HG03025 (cell line): ENCODE results near the gene MRPL47.

Source experiments
- ATAC-seq: cut with Tn5 transposase; IDR thresholded peaks from one replicate; pipeline ENCODE4 v1.9.1; 2021; ENCODE audit warnings: mild to moderate bottlenecking, moderate library complexity; ENCODE audit not compliant: unreplicated experiment, low FRiP score

The MRPL47 gene

DNA sequence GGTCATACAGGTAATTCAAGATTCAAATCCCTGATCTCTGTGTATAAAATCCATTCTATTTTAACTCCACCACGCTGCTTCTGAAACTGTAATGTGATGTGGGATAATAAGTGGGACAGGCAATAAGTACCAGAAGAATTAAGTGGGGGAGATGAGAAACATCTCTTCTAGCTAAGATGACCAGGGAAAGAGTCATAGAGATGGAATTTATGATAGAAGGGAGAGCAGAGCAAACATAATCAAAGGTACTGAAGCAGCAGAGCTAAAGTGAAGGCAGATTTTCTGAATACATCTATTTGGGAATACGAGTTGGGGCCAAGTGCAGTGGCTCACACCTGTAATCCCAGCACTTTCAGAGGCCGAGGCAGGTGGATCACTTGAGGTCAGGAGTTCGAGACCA is 4.9 kb downstream of the MRPL47 start:
- no peak for ATAC-seq

- no peak for ATAC-seq
These were observed 13.1 kb downstream of the MRPL47 start for GRCh38 chr3:179591313-179591712.

DNA sequence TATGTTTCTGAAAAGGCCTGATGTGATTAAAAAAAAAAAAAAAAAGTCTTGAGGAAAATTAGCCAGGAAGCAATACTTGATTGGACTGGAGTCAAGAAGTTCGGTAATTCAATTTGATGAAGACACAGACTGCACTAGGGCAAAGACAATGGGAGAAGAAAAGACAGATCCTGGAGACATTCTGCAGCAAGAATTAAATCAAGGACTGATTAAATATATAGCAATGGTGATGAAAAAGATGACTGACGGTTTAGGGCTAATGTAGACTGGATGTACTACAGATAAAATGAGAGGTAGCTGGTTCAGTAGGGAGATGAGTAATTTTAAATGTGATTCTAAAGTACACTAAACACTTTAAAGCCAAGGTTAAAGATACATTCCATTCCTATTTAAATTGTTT is 13.8 kb downstream of the MRPL47 start:
- ATAC-seq, result no peak

- ATAC-seq, result no peak
These were observed 15.3 kb downstream of the MRPL47 start for GRCh38 chr3:179589143-179589542.

- no peak for ATAC-seq
These were observed 23.4 kb downstream of the MRPL47 start for GRCh38 chr3:179580992-179581391.

GRCh38 chr3:179565496-179565895 is 38.9 kb downstream of the MRPL47 start:
- no peak for ATAC-seq

DNA sequence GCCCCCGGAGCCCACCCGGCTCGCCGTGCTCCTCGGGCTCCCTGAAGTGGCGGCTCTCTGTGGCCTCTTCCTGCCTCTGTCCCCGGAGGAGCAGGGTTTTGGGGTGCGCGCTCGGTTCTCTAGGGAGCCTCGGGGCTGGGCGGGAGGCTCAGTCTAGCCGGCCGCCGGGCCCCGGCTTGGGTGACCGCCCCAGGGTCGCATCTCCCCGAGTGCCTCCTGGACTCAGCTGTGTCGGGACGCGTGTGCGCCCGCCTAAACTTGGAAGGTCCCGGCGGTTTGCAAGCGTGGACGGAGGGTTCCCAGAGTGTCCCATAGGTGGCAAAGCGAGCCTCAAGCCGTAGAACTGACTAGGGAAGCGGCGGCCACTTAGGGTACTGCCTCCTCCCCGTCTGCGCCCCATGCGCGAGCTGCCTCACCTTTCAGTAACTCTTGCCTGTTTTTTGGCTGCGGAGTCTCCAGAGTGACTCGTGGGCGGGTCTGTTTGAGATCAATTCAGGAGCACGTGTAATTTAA is 41.1 kb downstream of the MRPL47 start:
- ATAC-seq, result peak; percentile 48

- ATAC-seq, result peak; percentile 97
These were observed 41.7 kb downstream of the MRPL47 start, which contains the start of gene ACTL6A for GRCh38 chr3:179562591-179563270. ACTL6A (plus strand) TSS chr3:179562926; CDS start chr3:179563093, 167 bp downstream.

DNA sequence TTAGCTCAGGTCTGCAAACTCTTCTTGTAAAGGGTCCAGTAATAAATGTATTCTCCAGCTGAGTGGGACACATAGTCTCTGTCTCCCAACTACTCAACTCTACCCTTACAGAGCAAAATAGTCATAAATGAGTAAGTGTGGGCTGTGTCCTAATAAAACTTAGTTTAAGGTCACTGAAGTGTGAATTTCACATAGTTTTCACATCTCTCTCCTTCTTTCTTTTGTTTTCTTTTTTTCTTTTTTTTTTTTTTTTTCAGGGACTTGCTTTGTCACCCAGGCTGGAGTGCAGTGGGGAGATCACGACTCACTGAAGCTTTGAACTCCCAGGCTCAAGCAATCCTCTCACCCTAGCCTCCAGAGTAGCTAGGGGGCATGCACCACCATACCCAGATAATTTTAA is 43.6 kb downstream of the MRPL47 start:
- ATAC-seq, result no peak

DNA sequence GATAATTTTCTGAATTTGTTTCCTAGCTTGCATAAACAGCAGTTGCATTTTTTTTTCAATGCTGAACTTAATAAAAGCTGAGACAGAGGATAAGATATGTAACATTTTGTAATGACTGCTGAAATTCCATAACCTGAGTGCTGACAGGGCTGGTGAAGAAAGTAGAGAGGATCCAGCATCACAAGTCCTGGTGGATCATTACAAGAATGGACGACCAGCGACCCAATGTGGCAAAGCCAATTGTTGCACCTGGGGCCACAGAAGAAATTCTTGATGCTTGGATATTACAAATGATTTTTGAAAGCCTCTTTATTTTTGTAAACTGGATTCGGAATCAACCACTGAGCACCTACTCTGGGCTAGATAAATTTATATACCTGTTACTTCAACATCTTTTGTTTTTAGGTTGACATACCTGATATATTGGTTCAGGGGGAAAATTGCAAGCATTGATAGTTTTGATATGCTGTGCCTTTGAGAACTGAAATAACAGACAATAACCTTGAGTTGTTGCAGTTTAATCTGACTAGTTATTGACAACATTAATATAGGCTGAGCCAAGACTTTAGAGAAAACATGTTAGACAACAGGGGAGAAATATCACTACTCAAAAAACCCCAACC is 45.6 kb downstream of the MRPL47 start:
- ATAC-seq, result no peak

- ATAC-seq, result no peak
These were observed 52.9 kb downstream of the MRPL47 start for GRCh38 chr3:179551349-179552105.

- no peak for ATAC-seq
These were observed 57.6 kb downstream of the MRPL47 start for GRCh38 chr3:179546814-179547241.

GRCh38 chr3:179544981-179545645 is 59.3 kb downstream of the MRPL47 start:
- ATAC-seq, result no peak

GRCh38 chr3:179542375-179542774 is 62.1 kb downstream of the MRPL47 start:
- no peak for ATAC-seq

DNA sequence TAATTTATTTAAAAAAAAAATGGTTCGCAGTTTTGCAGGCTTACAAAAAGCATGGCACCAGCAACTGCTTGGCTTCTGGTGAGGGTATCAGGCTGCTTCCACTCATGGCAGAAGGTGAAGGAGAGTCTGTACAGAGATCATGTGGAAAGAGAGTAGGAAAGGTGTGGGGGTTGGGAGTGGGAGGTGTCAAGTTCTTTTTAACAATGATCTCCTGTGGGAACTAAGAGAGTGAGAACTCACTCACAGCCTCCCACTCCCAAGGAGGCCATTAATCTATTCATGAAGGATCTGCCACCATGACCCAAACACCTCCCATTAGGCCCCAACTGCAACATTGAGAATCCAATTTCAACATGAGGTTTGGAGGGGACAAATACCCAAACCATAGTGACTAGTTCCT is 62.8 kb downstream of the MRPL47 start:
- ATAC-seq, result no peak

GRCh38 chr3:179541094-179541493 is 63.3 kb downstream of the MRPL47 start:
- ATAC-seq, result no peak
